Measurements from ENCODE around the gene MYRF. TPM values are rescaled to one million over a fixed set of nuclear protein-coding genes. Genes with fewer than 3 reads are reported as not detected.

Gene MYRF
- total and polyA plus RNA-seq, 9 of the 15 experiments (the other 6 are each of a cell fraction or from before 2014, with no cell fraction given), result 2.3 to 25.8 (median 7.1) TPM

- TF ChIP-seq ETS2 (tag; IDR thresholded peaks at IDR 0.05; ENCODE audit: borderline replicate concordance, poor library complexity, severe bottlenecking), result no peak
- TF ChIP-seq TRIM28 (IDR thresholded peaks at IDR 0.05), result no peak
- TF ChIP-seq XRCC5 (IDR thresholded peaks at IDR 0.05; ENCODE audit: low read depth, low read length), result no peak
- peak; percentile 8 for TF ChIP-seq RBBP5 (IDR thresholded peaks at IDR 0.05; ENCODE audit: borderline replicate concordance, insufficient read depth, low read length, poor library complexity, severe bottlenecking)
- no peak for TF ChIP-seq ETV1 (tag; conservative IDR thresholded peaks at IDR 0.05; ENCODE audit: low read depth)
- TF ChIP-seq STAT6 (CRISPR knock-in tag; IDR thresholded peaks at IDR 0.05), result no peak; the same call in 1 of the 2 replicates
- TF ChIP-seq ELF2 (CRISPR knock-in tag; IDR thresholded peaks at IDR 0.05), result no peak
- TF ChIP-seq WHSC1 (IDR thresholded peaks at IDR 0.05; ENCODE audit: low read length), result no peak
- TF ChIP-seq ARNT (IDR thresholded peaks at IDR 0.05), result no peak
- TF ChIP-seq GMEB1 (CRISPR knock-in tag; IDR thresholded peaks at IDR 0.05), result no peak
- 0 out of 2 replicates have a peak, but pooled peaks have one; percentile 20 for TF ChIP-seq MGA (IDR thresholded peaks at IDR 0.05)
These were observed 40.8 kb downstream of the MYRF start (continued) for GRCh38 chr11:61793083-61793828.

Data from K562 (cell line).